Fibroblast of lung (primary cell): ENCODE results near the gene EEFSEC. TPM values are rescaled to one million over a fixed set of nuclear protein-coding genes. Genes with fewer than 3 reads are reported as not detected.

ENCODE experiments used
- DNase-seq, 2 donors: peaks; one replicate each; pipeline versions ENCODE4 v3.0.0 to v3.0.0-alpha.2; 2010; ENCODE audit warnings: low read depth in 2 of 2
- H2AFZ ChIP-seq: 2 replicates; pipeline ENCODE4 v1.5.1; 2012; ENCODE audit warnings: low read length, control low read depth, inconsistent platforms
- H3K27ac ChIP-seq: 2 replicates; pipeline ENCODE4 v1.5.1; 2011; ENCODE audit warnings: low read length, control low read depth; ENCODE audit not compliant: insufficient read depth
- H3K27me3 ChIP-seq: 2 replicates; pipeline ENCODE4 v1.5.1; 2011; ENCODE audit warnings: mild to moderate bottlenecking, low read length; ENCODE audit not compliant: control insufficient read depth, insufficient read depth
- H3K36me3 ChIP-seq: 2 replicates; pipeline ENCODE4 v1.5.1; 2011; ENCODE audit warnings: low read length; ENCODE audit not compliant: control insufficient read depth, insufficient read depth
- H3K4me1 ChIP-seq: 2 replicates; pipeline ENCODE4 v1.5.1; 2011; ENCODE audit warnings: low read length; ENCODE audit not compliant: control insufficient read depth, insufficient read depth; ENCODE audit errors: extremely low read depth
- H3K4me2 ChIP-seq: 2 replicates; pipeline ENCODE4 v1.5.1; 2011; ENCODE audit warnings: low read length, control low read depth; ENCODE audit not compliant: insufficient read depth; ENCODE audit errors: extremely low read depth
- H3K4me3 ChIP-seq, 4 experiments: fragments of 200-600 bp in 1 of 4; sonication (generic) in 1 of 4; replicated peaks in 1 of 4; 2 replicates each; pipeline ENCODE4 v1.5.1; 2011 to 2016; ENCODE audit warnings: low read length in 4 of 4, low read depth in 3 of 4, mild to moderate bottlenecking in 3 of 4, control low read depth in 2 of 4, inconsistent platforms in 1 of 4, mixed read lengths in 1 of 4; ENCODE audit not compliant: insufficient read depth in 1 of 4; ENCODE audit errors: control extremely low read depth in 1 of 4
- H3K79me2 ChIP-seq: 2 replicates; pipeline ENCODE4 v1.5.1; 2012; ENCODE audit warnings: mild to moderate bottlenecking, low read length, inconsistent platforms; ENCODE audit not compliant: control insufficient read depth, insufficient read depth
- H3K9ac ChIP-seq: 2 replicates; pipeline ENCODE4 v1.5.1; 2011; ENCODE audit warnings: mild to moderate bottlenecking, low read length, control low read depth; ENCODE audit not compliant: insufficient read depth
- H3K9me3 ChIP-seq: 2 replicates; pipeline ENCODE4 v1.5.1; 2012; ENCODE audit warnings: low read depth, low read length; ENCODE audit not compliant: control insufficient read depth, insufficient read depth
- H4K20me1 ChIP-seq: 2 replicates; pipeline ENCODE4 v1.5.1; 2011; ENCODE audit warnings: low read length; ENCODE audit not compliant: control insufficient read depth, insufficient read depth; ENCODE audit errors: extremely low read depth
- EZH2 ChIP-seq: IDR thresholded peaks from 2 replicates; pipeline ENCODE4 v1.5.1; 2012; ENCODE audit warnings: low read length, control low read depth, mild to moderate bottlenecking; ENCODE audit errors: missing control alignments
- polyA plus RNA-seq, 2 donors: library from polyadenylated mRNA; depleted of rRNA in 1 of 2; stranded (reverse) in 1 of 2; unstranded in 1 of 2; fragments of >200 nt; gene quantifications; 2 replicates each; pipeline ENCODE4 v1.2.1, GENCODE V29; 2011 to 2012; ENCODE audit warnings: missing spikeins in 1 of 2
- total RNA-seq: library from RNA; depleted of rRNA; stranded (reverse); fragments of >200 nt; gene quantifications from 2 replicates; pipeline ENCODE4 v1.2.1, GENCODE V29; 2014
- TF ChIP-seq, protein P1 (sequence below), 2 donors: IDR thresholded peaks in 1 of 2; conservative IDR thresholded peaks in 1 of 2; 1 replicate in 1 of 2; 2 replicates in 1 of 2; pipeline ENCODE4 v1.5.1; 2011 to 2012; ENCODE audit warnings: low read length in 2 of 2, control low read depth in 1 of 2, inconsistent platforms in 1 of 2, low read depth in 1 of 2, mild to moderate bottlenecking in 1 of 2

The EEFSEC gene
- total and polyA plus RNA-seq, 2 donors (not counting 1 experiment from before 2014, with no cell fraction given) = 2.6 to 5.0 TPM

DNA sequence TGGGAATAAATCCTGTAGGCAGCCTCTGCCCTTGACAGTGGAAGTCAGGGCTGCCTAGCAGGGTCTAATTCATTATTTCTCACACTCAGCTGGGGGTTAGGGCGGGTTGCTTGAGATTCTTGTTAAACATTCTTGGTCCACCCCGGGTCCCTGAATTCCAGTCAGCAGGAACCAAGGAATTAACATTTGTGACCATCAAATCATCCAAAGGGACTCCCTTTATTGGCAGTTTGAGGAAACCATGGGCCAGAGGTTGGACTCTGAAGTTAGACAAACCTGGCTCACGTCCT lies 122.8 kb downstream of the EEFSEC start:
- no peaks in the 10 kb centered on the region for H3K79me2 ChIP-seq
- TF ChIP-seq, protein P1, sequence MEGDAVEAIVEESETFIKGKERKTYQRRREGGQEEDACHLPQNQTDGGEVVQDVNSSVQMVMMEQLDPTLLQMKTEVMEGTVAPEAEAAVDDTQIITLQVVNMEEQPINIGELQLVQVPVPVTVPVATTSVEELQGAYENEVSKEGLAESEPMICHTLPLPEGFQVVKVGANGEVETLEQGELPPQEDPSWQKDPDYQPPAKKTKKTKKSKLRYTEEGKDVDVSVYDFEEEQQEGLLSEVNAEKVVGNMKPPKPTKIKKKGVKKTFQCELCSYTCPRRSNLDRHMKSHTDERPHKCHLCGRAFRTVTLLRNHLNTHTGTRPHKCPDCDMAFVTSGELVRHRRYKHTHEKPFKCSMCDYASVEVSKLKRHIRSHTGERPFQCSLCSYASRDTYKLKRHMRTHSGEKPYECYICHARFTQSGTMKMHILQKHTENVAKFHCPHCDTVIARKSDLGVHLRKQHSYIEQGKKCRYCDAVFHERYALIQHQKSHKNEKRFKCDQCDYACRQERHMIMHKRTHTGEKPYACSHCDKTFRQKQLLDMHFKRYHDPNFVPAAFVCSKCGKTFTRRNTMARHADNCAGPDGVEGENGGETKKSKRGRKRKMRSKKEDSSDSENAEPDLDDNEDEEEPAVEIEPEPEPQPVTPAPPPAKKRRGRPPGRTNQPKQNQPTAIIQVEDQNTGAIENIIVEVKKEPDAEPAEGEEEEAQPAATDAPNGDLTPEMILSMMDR (conservative IDR thresholded peaks at IDR 0.05 in 1 of 2, IDR thresholded peaks at IDR 0.05 in 1 of 2; ENCODE audit: low read depth in 1 of 2, low read length in 2 of 2) = no peak
- TF ChIP-seq EZH2 = no peak
- H2AFZ ChIP-seq = no peak overlapping the region
- H3K4me3 ChIP-seq = no peak overlapping the region
- H3K4me2 ChIP-seq = no peak overlapping the region
- H3K27me3 ChIP-seq = no peaks in the 10 kb centered on the region
- no peaks in the 10 kb centered on the region for H3K36me3 ChIP-seq
- H3K9me3 ChIP-seq = no peaks in the 10 kb centered on the region
- H3K9ac ChIP-seq = no peak overlapping the region
- peak in 1 of 2 donors; percentile 14 for DNase-seq
- H4K20me1 ChIP-seq = no peaks in the 10 kb centered on the region
- H3K4me1 ChIP-seq = peaks cover 18% of the 10 kb centered on the region
- no peak overlapping the region for H3K27ac ChIP-seq

DNA sequence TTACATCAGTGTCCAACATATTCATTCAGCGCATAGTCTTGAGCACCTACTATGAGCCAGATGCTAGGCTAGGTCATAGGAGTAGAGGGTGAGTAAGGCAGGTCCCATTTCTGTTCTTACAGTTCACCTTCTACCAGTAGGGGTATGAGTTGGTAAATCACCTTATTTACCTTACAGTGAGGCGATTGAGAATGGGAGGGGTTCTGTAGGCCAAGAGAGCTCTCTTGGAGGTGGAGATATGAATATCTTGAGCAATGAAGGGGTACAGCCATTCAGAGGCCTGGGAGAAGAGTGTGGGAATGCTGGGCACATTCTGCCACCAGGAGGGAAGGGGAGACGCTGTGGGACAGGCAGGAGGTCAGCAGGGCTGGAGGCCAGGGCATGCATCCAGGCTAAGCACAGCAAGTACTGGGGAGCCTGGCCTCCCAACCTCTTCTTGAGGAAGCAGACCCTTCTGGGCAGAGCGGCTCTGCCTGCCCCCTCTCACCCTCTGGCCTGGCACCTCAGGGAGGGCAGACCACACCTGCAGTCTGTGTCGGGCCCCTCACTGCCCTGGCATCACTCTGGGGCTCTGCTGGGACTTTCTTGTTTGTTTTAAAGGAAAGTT lies 123.4 kb downstream of the EEFSEC start:
- H3K36me3 ChIP-seq = no peaks in the 10 kb centered on the region
- no peaks in the 10 kb centered on the region for H3K27me3 ChIP-seq
- no peaks in the 10 kb centered on the region for H3K79me2 ChIP-seq
- no peak overlapping the region for H3K4me2 ChIP-seq
- no peaks in the 10 kb centered on the region for H3K9me3 ChIP-seq
- DNase-seq = no peak
- TF ChIP-seq, protein P1 (conservative IDR thresholded peaks at IDR 0.05 in 1 of 2, IDR thresholded peaks at IDR 0.05 in 1 of 2; ENCODE audit: low read depth in 1 of 2, low read length in 2 of 2) = no peak
- no peak overlapping the region for H3K27ac ChIP-seq
- H3K4me3 ChIP-seq = no peak overlapping the region
- H4K20me1 ChIP-seq = no peaks in the 10 kb centered on the region
- peaks cover 18% of the 10 kb centered on the region for H3K4me1 ChIP-seq
- H2AFZ ChIP-seq = no peak overlapping the region
- H3K9ac ChIP-seq = no peak overlapping the region

DNA sequence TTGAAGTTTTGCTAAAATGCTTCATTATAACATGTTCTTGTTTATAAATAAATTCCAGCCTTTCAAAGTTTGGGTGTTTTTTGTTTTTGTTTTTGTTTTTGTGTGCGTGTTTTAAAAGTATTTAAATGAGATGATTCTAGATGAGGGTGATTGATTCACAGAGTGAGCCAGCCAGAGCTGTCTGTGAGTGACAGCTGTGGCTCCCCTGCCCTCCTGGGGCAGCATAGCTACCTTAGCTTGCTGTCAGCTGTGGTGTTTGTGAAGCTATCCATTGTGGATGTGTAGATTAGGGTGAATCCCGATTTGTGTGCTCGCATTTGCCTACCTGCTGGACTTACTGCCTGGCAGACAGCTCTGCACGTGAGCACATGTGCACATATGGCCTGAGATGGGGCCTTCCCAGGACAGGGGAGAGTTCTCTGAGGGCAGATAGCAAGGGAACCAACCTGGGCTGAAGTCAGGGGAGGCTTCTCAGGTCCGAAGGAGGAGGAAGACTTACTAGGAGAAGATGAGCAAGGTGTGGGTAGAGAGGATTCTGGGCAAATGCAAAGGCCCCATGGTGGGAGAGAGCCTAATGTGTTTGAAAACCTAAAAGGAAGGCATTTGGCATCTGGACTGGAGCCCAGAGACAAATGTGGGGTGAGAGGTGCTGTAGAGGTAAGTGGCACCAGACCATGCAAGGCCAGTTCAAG lies 124.2 kb downstream of the EEFSEC start:
- Histone ChIP-seq H3K79me2 (no peaks in the 10 kb centered on the region), H3K27me3 (no peaks in the 10 kb centered on the region), H3K27ac (no peak overlapping the region), H3K9ac (no peak overlapping the region), H2AFZ (no peak overlapping the region), H3K4me3 (no peak overlapping the region), H3K9me3 (no peaks in the 10 kb centered on the region), H3K4me1 (peaks cover 24% of the 10 kb centered on the region), H4K20me1 (no peaks in the 10 kb centered on the region), H3K36me3 (no peaks in the 10 kb centered on the region), H3K4me2 (no peak overlapping the region)
- DNase-seq = no peak
- TF ChIP-seq, protein P1 (conservative IDR thresholded peaks at IDR 0.05 in 1 of 2, IDR thresholded peaks at IDR 0.05 in 1 of 2; ENCODE audit: low read depth in 1 of 2, low read length in 2 of 2) = no peak
- no peak for TF ChIP-seq EZH2
